Measurements from ENCODE around the gene FAM83D.

The FAM83D gene

DNA sequence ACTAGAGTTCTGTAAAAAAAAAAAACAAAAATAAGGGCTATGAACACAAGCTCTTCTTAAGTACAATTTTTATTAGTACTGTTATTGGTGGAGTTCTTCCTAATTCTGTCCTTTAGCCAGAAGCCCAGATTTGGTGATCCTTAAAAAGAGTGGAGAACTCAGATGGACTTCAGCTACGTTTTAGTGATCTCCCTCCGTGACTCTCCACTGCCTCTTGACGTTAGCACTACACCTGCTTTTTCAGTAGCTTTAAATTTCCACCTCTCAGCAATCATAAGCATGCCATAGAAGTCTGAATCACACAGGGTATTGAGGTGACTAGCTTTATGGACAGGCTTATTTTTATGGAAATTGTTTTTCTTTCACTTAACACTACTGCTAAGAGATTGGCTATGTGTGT, 53.6 kb downstream of the FAM83D start:
- Histone ChIP-seq H3K9ac (ENCODE audit: low read length) (no peak overlapping the region), H3K9me3 (replicated peaks; ENCODE audit: insufficient read depth, low read length) (no peaks in the 10 kb centered on the region), H3K79me2 (ENCODE audit: low read length) (peaks cover 9% of the 10 kb centered on the region; the same call in 1 of the 2 replicates), H3K4me2 (ENCODE audit: low read depth, low read length) (no peak overlapping the region), H3F3A (ENCODE audit: insufficient read depth, low read length) (no peaks in the 10 kb centered on the region), H3K4me1 (ENCODE audit: low read length) (0 out of 2 replicates have a peak, but pooled peaks cover 2% of the 10 kb centered on the region), H3K27me3 (replicated peaks; ENCODE audit: insufficient read depth, low read length) (no peaks in the 10 kb centered on the region), H4K20me1 (ENCODE audit: insufficient read depth, low read length) (no peaks in the 10 kb centered on the region), H3K27ac (ENCODE audit: low read length) (no peak overlapping the region), H3K4me3 (ENCODE audit: low read length) (no peak overlapping the region), H3K36me3 (replicated peaks; ENCODE audit: insufficient read depth, low read length) (no peaks in the 10 kb centered on the region), H2AFZ (ENCODE audit: low read length) (no peak overlapping the region), H3K9me2 (replicated peaks; ENCODE audit: insufficient read depth, low read length) (no peaks in the 10 kb centered on the region)
- no peak for DNase-seq
- TF ChIP-seq EZH2 (optimal IDR thresholded peaks at IDR 0.05; ENCODE audit: low read depth, low read length) (no peak), EZH2phosphoT487 (IDR thresholded peaks at IDR 0.05; ENCODE audit: low read length) (no peak)
- TF ChIP-seq, protein P1, sequence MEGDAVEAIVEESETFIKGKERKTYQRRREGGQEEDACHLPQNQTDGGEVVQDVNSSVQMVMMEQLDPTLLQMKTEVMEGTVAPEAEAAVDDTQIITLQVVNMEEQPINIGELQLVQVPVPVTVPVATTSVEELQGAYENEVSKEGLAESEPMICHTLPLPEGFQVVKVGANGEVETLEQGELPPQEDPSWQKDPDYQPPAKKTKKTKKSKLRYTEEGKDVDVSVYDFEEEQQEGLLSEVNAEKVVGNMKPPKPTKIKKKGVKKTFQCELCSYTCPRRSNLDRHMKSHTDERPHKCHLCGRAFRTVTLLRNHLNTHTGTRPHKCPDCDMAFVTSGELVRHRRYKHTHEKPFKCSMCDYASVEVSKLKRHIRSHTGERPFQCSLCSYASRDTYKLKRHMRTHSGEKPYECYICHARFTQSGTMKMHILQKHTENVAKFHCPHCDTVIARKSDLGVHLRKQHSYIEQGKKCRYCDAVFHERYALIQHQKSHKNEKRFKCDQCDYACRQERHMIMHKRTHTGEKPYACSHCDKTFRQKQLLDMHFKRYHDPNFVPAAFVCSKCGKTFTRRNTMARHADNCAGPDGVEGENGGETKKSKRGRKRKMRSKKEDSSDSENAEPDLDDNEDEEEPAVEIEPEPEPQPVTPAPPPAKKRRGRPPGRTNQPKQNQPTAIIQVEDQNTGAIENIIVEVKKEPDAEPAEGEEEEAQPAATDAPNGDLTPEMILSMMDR (IDR thresholded peaks at IDR 0.05; ENCODE audit: low read length) = no peak

DNA sequence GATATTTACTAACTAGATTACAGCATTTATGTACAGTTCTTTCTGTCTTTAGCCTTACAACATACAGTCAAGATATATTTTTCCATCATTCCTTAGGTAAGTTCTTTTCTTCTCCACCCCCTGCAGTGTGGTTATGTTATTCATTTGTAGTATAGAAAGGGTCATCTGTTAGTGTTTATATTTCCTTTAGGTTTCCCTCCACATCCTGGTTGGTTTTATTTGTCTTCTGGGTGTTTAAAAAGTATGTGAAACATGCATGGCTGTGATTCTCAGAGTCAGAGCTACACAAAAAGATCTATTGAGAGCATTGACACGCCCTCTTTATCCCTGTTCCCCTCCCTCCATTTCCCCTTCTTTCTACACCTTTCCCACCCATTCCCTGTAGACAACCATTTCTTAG, 56.1 kb downstream of the FAM83D start:
- Histone ChIP-seq H3K27me3 (replicated peaks; ENCODE audit: insufficient read depth, low read length) (no peaks in the 10 kb centered on the region), H3K9ac (ENCODE audit: low read length) (no peak overlapping the region), H4K20me1 (ENCODE audit: insufficient read depth, low read length) (no peaks in the 10 kb centered on the region), H3K9me3 (replicated peaks; ENCODE audit: insufficient read depth, low read length) (no peaks in the 10 kb centered on the region), H3K4me3 (ENCODE audit: low read length) (no peak overlapping the region), H2AFZ (ENCODE audit: low read length) (no peak overlapping the region), H3K36me3 (replicated peaks; ENCODE audit: insufficient read depth, low read length) (no peaks in the 10 kb centered on the region), H3K9me2 (replicated peaks; ENCODE audit: insufficient read depth, low read length) (no peaks in the 10 kb centered on the region), H3K27ac (ENCODE audit: low read length) (no peak overlapping the region), H3K4me1 (ENCODE audit: low read length) (peaks cover 25% of the 10 kb centered on the region), H3K4me2 (ENCODE audit: low read depth, low read length) (no peak overlapping the region), H3F3A (ENCODE audit: insufficient read depth, low read length) (peaks cover 12% of the 10 kb centered on the region), H3K79me2 (ENCODE audit: low read length) (peaks cover 9% of the 10 kb centered on the region; the same call in 1 of the 2 replicates)
- TF ChIP-seq EZH2 (optimal IDR thresholded peaks at IDR 0.05; ENCODE audit: low read depth, low read length) (no peak), EZH2phosphoT487 (IDR thresholded peaks at IDR 0.05; ENCODE audit: low read length) (no peak)
- TF ChIP-seq, protein P1 (IDR thresholded peaks at IDR 0.05; ENCODE audit: low read length) = no peak
- DNase-seq = no peak

DNA sequence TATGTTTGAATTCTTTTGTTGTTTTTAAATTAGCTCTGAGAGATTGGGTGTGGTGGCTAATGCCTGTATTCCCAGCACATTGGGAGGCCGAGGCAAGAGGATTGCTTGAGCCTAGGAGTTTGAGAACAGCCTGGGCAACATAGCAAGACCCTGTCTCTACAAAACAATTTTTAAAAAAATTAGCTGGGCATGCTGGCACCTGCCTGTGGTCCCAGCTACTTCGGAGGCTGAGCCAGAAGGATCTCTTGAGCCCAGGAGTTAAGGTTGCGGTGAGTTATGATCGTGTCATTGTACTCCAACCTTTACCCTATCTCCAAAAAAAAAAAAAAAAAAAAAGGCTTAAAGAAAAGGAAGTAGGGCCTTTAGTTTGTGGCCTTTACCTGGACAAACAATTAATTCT, 58.8 kb downstream of the FAM83D start:
- no peak overlapping the region for H3K9ac ChIP-seq (ENCODE audit: low read length)
- H2AFZ ChIP-seq (ENCODE audit: low read length) = no peak overlapping the region
- no peaks in the 10 kb centered on the region for H3K36me3 ChIP-seq (replicated peaks; ENCODE audit: insufficient read depth, low read length)
- DNase-seq = no peak
- H3K9me3 ChIP-seq (replicated peaks; ENCODE audit: insufficient read depth, low read length) = no peaks in the 10 kb centered on the region
- H3K79me2 ChIP-seq (ENCODE audit: low read length) = peaks cover 6% of the 10 kb centered on the region; the same call in 1 of the 2 replicates
- H3K4me1 ChIP-seq (ENCODE audit: low read length) = peaks cover 29% of the 10 kb centered on the region
- H3F3A ChIP-seq (ENCODE audit: insufficient read depth, low read length) = peaks cover 21% of the 10 kb centered on the region
- H3K9me2 ChIP-seq (replicated peaks; ENCODE audit: insufficient read depth, low read length) = no peaks in the 10 kb centered on the region
- no peak overlapping the region for H3K4me3 ChIP-seq (ENCODE audit: low read length)
- peak overlapping the region; percentile 21; the same call in 1 of the 2 replicates for H3K27ac ChIP-seq (ENCODE audit: low read length)
- TF ChIP-seq EZH2 (optimal IDR thresholded peaks at IDR 0.05; ENCODE audit: low read depth, low read length) (no peak), EZH2phosphoT487 (IDR thresholded peaks at IDR 0.05; ENCODE audit: low read length) (no peak)
- TF ChIP-seq, protein P1 (IDR thresholded peaks at IDR 0.05; ENCODE audit: low read length) = no peak
- H4K20me1 ChIP-seq (ENCODE audit: insufficient read depth, low read length) = no peaks in the 10 kb centered on the region
- no peaks in the 10 kb centered on the region for H3K27me3 ChIP-seq (replicated peaks; ENCODE audit: insufficient read depth, low read length)
- peak overlapping the region; percentile 11; the same call in 1 of the 2 replicates for H3K4me2 ChIP-seq (ENCODE audit: low read depth, low read length)
